Ishikawa (cell line): ENCODE measurements around the gene AP1S2.

Experiments
- CREB1 ChIP-seq: IDR thresholded peaks from 2 replicates; pipeline ENCODE4 v1.6.1; 2012; ENCODE audit warnings: low read depth
- EGR1 ChIP-seq: IDR thresholded peaks from 2 replicates; pipeline ENCODE4 v1.6.1; 2012
- EP300 ChIP-seq: IDR thresholded peaks from 2 replicates; pipeline ENCODE4 v1.6.1; 2012; ENCODE audit warnings: borderline replicate concordance
- FOXM1 ChIP-seq: IDR thresholded peaks from 2 replicates; pipeline ENCODE4 v1.6.1; 2012; ENCODE audit warnings: low read depth, borderline replicate concordance
- MAX ChIP-seq: IDR thresholded peaks from 2 replicates; pipeline ENCODE4 v1.6.1; 2012
- NFIC ChIP-seq: IDR thresholded peaks from 2 replicates; pipeline ENCODE4 v1.6.1; 2012
- RAD21 ChIP-seq: IDR thresholded peaks from 2 replicates; pipeline ENCODE4 v1.6.1; 2012; ENCODE audit warnings: low read depth
- REST ChIP-seq: IDR thresholded peaks from 2 replicates; pipeline ENCODE4 v1.6.1; 2012; ENCODE audit warnings: low read depth, mild to moderate bottlenecking
- TAF1 ChIP-seq: IDR thresholded peaks from 2 replicates; pipeline ENCODE4 v1.6.1; 2012; ENCODE audit warnings: low read depth, mild to moderate bottlenecking
- YY1 ChIP-seq: IDR thresholded peaks from 2 replicates; pipeline ENCODE4 v1.6.1; 2012; ENCODE audit warnings: low read depth

GRCh38 chrX:15858051-15858450 lies 3.4 kb upstream of the AP1S2 start:
- TF ChIP-seq FOXM1, result no peak
- TF ChIP-seq MAX, result no peak
- no peak for TF ChIP-seq YY1
- no peak for TF ChIP-seq EP300
- TF ChIP-seq CREB1, result no peak
- TF ChIP-seq RAD21, result no peak
- TF ChIP-seq NFIC, result no peak
- no peak for TF ChIP-seq REST
- no peak for TF ChIP-seq EGR1
- no peak for TF ChIP-seq TAF1
